Posterior cingulate gyrus (tissue), 11 donors: ENCODE measurements around the gene CITED2.
"Not testable (repeated sequence)": the region's sequence is repeated elsewhere in the genome, so short reads cannot be mapped to it uniquely, and the experiment has no call there.

ENCODE experiments used
- DNase-seq, 10 donors: peaks; one replicate each; pipeline versions ENCODE4 v3.0.0 to v3.0.0-alpha.2; 2020 to 2021; ENCODE audit warnings: mixed read lengths in 3 of 10
- intact Hi-C: fragments of 100-400 bp; cut with DNase I; formaldehyde crosslinking; loops from one replicate; pipeline ENCODE4 v1.15.1; 2023

Gene CITED2, protein sequence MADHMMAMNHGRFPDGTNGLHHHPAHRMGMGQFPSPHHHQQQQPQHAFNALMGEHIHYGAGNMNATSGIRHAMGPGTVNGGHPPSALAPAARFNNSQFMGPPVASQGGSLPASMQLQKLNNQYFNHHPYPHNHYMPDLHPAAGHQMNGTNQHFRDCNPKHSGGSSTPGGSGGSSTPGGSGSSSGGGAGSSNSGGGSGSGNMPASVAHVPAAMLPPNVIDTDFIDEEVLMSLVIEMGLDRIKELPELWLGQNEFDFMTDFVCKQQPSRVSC

DNA sequence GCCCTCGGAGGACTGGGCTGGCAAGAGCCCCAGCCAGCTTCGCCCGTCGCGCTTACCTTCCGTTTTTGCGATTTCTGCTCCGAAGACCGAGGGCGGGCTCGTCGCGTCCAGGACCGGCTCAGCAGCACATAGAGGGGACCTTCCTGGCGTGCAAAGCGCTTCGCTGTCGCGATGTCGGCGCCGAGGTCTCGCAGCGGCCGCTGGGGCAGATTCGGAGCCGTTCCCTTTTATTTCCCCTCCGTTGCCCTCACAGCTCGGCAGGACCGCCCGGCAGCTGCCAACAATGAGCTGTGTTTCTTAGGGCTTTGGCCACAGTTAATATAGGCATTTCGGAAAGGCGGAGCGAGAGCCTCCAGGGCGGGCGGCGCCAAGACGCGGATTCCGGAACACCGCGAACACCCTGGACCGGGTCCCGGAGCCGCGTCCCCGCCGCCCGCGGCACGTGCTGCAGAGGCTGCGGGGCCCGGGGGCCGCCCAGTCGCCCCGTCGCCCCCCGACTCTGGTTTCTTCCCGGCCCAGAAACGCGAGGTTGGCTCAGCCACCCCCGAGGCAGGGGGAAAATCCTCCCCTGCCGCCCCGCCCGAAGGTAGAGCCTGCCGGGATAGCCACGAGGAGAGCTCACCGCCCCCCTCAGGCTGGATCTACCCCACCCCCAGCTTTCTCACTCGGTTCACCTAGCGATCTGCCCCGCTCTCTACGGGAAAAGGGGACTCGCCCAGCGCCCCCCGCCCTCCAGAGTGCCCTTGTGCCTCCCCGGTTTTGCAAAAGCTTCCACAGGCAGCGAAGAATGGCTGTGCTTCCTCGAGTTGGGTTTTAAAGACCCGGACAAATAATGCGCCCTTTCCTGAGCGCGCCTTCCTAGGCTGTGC, at the start of gene CITED2:
CITED2 (minus strand) TSS at position 292 of the 869 bp plus-strand sequence. CDS start 704 bp downstream, outside the sequence.
- intact Hi-C loops: loop anchor here (10.0 kb wide), 1 partner anchor 510 kb away; no protein-coding TSS in a partner anchor
- peak; percentile 82 to 98 (median 88) for DNase-seq

DNA sequence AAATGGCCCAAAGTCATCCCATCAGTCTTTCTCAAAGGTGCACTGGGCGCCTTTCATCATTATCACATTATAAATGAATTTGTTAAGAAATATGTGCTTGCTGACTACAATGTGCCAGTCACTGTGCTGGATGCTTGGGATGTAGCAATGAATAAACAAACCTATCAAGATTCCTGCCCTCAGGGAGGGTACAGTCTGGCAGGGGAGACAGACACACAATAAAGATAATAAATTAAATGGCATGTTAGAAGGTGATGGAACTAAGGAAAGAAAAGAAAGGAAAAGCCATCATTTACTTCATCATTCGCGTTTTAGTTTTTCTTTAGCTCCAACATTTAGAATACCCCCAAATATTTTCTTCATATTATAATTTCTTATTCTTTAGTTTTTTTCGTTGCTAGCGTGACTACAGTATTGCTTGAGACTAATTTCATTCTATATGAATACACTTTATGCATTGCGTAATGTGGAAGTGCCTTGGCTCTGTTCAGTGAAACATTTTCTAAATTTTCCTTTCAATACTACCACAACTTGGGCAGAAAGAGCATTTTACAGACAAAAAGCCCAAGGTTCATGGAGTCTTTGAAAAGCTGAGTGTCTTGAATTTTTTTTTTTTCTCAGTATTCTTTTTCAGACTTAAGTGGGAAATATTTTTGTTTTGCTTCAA, 48.7 kb upstream of the CITED2 start:
- DNase-seq: no peak
- intact Hi-C loops: no loop called here

DNA sequence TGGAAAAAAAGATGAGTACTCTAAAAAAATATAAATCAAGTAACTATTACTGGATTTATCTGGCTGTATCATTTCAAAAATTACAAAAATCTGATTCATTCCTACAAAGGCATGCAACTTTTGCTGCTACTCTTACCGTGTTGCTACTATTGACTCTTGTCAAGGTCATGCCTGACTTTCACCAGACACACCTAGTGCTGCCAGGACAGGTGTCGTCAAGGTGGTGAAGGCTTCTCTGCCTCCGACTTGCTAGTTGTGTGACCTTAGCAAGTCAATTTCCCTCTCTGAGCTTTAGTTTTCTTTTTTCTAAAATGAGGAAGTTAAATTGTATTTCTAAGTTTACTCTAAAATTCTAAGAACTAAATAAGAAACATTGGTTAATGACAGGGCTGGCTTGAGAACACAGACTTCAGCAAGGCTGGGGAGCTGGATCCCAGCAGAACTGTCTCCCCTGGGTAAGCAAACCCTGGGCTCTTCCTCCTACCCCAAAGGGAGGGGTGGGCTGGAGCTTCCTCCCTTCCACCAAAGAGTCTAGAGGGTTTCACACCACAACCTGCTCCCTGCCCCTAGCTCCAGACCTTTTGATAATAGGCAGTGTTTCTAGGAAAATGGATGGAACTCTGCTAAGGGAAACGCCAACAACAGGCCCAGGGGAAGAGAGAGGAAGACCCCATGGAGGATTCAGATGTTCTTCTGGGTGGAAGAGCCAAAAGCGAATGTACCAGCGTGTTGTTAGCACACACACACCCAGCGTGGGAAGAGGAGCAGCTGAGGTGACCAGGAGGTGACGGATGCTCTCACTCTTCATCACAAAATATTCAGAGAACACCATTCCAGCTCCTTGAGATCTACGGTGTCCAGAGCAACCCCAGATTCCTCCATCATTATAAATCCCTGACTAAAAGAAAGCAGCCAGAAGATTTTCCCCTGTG, 47.9 kb upstream of the CITED2 start:
- no peak for DNase-seq
- intact Hi-C loops: no loop called here

DNA sequence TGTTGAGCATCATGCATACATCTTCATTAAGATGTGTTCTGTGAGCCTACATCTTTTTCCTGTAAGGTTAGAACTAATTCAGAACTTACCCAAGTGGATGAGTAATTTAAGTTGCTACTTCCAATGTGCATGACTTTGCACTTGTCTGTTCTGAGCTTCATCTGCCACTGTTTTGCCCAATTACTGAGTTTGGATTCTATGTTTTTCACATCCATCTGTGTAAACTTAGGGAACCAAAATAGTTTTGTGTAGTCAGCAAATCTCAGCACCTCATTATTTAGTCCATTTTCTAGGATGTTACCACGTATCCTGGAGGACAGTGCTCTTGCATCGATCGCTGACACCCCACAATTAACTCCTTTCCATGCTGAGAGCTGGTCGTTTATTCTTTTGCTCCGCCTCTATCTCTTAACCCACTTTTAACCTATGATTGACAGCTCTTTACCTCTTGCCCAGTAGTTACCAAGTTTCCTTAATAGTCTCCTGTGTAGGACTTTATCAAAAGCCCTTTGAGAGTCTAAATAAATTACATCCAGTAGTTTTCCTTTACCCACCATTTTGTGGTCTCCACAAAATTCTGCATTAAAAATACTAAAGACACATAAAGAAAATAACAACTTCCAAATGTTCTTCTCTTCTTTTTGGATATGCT, 44.2 kb upstream of the CITED2 start:
- intact Hi-C loops: no loop called here
- no peak for DNase-seq

DNA sequence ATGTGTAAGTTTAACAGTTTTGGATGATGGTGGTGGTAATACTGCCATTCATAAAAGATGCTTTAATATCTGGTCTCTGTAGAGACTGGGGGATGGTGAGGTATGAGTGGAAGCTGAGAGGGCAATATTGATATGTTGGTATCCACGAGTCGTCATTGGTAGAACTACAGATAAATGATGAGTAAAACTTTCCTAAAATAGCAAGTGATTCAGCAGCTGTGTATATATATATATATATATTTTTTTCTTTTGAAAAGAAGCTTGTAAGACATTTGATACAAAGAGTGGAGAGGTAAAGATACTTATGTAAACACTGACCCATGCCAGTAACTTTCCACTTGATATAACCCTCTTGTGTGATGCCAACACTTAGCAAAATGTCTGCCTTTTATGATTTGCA, 41.7 kb upstream of the CITED2 start:
- no peak for DNase-seq
- intact Hi-C loops: no loop called here

DNA sequence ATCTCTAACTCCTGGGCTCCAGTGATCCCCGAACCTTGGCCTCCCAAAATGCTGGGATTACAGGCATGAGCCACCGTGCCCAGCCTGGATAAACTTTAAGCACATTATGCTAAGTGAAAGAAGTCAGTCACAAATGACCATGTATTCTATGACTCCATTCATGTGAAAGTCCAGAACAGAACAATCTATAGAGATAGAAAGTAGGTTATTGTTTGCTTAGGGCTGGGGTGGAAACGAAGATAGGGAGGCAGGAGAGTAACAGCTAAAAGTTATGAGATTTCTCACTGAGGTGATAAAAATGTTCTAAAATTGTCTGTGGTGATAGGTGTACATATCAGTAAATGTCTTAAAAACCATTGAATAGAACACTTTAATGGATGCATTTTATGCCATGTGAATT, 40.9 kb upstream of the CITED2 start:
- intact Hi-C loops: no loop called here
- no peak for DNase-seq

DNA sequence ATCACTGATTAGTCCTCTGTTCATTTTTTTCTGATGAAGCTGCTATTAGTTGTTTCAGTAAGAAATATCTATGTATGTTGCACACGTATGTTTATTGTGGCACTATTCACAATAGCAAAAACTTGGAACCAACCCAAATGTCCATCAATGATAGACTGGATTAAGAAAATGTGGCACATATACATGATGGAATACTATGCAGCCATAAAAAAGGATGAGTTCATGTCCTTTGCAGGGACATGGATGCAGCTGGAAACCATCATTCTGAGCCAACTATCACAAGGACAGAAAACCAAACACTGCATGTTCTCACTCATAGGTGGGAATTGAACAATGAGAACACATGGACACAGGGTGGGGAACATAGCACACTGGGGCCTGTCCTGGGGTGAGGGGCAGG, 37.7 kb upstream of the CITED2 start:
- DNase-seq, intact Hi-C loops: not testable (repeated sequence)

DNA sequence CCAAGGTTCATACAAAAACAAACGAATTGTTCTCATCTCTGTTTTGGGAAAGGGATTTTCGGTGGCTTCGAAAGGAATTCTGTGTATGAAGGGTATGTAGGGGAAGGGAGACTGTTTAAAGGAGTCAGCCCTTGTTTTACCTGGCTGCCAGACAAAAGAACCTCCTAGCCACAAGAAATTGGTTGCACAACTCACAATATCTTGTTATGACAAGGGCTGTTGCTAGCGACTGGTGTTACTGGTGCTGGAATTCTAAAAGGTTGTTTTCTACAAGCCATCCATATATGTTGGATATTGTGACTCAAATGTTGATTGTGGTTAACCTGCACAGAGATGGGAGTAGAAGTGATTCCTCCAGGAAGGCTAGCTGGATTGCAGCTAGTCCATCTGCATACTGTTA, 34.6 kb upstream of the CITED2 start:
- no peak for DNase-seq
- intact Hi-C loops: no loop called here

DNA sequence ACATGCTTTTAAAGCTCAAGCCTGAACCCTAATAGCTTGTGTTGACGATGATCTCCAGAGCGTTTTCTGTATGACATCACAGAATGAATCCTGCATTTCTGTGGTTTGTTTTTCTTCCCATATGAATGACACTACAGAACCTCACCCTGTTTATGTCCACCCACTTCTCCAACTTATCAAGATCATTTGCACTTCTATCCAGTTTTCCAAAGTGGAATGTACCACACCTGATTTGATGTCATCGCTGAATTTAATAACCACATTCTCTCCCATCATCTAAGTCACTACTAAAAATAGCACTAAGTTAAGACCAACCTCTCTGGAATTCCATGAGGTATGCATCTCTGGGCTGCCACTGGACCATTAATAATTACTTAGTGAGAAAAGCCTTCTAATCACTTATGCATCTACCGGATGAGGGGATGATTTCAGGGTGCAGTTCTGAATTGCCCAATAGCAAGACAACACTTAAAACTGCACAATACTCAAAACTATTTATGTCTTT, 33.3 kb upstream of the CITED2 start:
- intact Hi-C loops: no loop called here
- no peak for DNase-seq

DNA sequence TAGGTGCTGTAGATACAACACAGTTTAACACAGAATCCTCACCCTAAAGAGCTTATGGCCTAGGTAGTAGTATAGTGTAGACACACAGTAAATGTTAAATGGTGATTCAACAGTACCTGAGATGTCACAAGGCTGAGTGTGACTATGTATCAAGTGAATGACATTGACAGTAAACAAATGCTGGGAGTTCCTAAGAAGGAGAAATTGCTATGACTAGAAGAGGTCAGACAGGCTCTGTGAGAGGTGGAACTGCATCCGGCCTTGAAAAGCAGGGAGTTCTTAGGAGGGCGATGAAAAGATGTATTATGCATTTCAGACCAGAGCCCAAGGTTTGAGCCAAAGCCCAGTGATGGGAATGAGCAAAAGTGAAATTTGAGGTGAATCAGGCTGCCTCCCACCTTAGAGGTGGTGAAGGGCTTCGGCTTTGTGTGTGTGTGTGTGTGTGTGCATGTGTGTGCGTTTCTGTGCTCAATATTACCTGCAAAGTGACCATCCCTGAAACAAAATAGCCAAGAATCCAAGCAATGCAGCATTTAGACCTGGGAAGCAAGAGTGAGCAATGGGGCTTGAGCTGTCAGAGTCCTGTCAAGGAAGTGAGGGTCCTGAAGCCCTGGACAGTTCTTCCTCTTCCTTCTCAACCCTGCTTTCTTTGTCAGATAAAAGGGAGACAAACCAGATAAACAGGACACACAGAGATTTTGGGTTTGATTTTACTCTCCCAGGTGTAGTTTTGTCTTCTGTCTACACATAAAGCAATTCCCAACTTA, 32.3 kb upstream of the CITED2 start:
- no peak for DNase-seq
- intact Hi-C loops: no loop called here

DNA sequence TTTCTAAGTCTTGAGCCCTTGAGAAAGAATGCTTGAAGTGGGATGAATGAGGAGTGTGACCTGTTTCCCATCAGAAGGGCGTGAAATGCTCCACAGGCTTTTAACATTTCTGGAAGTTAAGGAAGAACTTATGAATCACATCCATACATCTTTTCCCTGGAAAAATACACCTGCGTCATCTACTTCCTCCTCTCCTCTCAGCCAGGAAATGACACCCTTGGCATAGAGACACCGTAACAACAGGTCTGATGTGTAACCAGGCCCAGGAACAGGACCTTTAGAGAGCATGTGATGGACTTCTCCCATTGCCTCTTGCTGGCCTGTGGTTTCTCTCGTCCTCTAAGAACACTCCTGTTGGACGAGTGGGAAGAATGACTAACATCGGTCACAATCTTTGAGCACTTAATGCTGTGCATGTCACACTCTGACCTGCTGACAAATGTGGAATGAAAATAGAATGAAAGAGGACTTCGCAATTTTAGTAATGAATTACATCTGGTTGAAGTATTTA, 28.5 kb upstream of the CITED2 start:
- intact Hi-C loops: no loop called here
- DNase-seq: no peak

DNA sequence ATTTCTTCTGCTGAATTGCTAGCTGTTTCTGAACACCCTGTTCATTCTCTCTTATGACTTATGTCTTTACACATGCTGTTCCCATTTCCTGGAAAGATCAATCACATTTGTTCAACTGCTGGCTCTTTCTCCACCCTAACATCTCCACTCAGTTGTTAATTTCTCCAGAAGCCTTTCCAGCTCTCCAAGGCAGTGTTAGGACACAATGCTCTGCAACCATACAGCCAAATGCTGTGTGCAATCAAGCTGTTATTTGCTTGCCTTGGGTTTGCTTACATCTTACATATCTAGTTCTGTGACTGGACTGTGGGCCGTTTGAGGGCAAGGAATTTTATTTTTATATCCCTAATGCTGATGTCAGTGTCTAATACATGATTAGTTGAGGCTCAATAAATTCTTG, 24.2 kb upstream of the CITED2 start:
- intact Hi-C loops: no loop called here
- DNase-seq: no peak

DNA sequence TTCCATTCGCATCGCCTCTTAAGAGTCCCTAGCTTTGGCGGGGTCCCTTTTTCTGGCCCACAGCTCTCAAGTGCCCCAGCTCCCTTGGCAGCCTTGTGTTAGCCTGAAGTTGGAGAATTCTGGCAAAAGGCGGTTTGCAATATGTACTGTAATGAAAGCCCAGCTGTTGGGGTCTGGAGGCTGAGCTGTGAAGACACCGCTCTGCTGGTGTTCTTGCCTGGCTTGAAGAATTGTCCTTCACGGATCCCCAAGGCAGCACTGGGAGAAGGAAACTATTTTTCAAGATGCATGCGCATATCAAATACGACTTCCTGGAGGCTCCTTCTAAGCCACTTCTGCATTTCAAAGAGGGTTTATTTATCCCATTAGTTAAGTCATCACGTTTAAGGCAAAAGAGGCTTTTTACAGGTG, 21.4 kb upstream of the CITED2 start:
- DNase-seq: no peak
- intact Hi-C loops: no loop called here

DNA sequence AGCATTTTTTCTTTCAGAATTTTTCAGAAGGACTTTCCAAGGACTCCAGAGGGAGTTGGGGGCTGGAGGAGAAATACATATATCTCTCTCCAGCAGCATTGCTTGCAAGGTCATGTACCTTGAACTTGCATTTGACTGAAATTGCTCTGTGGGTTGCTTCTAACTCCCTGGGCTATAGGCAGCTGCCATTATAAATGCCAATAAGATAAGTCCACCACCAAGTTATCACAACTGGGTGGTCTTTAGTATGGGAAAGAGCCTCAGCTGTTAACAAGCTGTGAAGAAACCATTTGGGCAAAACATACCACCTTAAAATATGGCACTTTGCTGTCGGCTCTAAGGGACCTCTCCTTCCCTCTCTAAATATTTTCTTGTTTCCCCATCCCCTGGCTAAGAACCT, 20.9 kb upstream of the CITED2 start:
- DNase-seq: no peak
- intact Hi-C loops: no loop called here

DNA sequence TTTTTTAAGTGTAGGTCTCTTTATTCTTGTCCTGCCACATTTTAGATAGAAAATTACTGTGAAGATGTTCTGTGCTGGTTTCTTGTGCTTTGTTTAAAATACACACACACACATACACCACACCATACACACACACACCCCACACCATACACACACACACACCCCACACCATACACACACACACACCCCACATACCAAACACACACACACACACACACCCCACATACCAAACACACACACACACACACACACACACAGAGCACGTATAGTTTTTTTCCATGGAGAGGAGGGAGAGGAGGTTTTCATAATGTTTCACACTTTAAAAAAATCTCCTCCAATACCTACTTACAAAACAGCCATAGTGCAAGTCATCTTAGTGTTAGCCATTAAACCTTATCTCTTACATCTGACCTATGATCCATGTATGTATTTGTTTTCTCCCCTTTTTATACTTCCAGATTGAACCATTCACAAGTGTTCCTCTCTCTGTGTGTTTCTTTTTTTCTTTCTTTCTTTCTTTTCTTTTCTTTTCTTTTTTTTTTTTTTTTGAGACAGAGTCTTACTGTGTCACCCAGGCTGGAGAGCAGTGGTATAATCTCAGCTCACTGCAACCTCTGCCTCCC, 19.7 kb upstream of the CITED2 start:
- intact Hi-C loops: no loop called here
- no peak for DNase-seq

DNA sequence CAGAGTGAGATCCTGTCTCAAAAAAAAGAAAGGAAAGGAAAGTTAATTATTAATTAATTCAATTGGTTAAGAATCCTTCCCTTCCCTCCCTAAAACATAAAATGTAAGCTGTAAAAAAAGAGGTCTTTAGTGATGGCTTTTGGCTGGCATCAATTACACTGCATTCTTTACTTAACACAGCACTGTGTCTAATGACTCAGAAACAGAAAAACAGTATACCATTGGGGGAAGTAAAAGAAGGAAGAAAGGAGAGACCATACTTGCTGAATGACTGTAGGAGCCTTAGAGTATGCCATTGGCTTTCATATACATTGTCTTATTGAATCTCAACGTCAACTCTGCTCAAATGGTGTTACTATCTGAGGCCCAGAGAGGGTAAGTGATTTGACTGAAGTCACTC, 18.3 kb upstream of the CITED2 start:
- intact Hi-C loops: no loop called here
- DNase-seq: no peak

DNA sequence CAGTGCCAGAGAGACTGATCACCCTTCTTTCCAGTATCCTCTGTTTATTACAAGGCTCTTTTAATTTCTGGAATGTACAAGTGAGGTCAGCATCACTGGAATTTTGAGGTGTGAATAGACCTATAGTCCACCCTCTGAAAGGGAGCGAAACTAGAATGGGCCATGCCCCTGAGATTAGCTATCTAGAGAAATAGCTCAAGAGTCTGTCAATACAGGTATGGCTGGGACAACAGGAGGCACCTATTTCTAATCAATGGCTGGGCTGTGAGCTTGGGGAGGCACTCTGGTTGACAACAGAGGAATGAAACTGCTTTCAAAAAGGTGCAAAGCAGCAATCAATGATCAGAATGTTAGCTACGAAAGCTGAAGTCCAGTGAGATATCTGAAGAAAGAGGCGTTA, 17.3 kb upstream of the CITED2 start:
- no peak for DNase-seq
- intact Hi-C loops: no loop called here

DNA sequence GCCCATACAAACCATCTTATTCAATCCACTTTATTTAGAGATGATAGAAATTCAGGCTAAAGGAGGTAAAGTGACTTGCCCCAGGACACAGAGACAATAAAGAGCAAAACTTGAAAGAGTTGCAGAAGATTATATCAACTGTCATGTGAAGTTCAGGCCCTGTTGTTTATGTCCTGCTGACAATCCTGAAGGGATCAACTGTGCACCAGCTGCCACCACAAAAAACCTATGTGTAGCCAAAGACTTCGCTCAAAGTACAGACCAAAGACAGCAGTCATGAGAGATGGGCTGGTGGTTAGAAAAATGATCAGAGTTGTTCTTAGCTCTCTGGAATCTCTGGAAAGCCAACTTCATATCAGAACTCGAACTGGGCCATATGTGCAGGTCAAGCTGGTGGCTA, 16.0 kb upstream of the CITED2 start:
- intact Hi-C loops: no loop called here
- no peak for DNase-seq
